A549 (cell line): ENCODE results near the gene NDUFS1.

ENCODE experiments used
- CEBPB ChIP-seq, 2 experiments: fragments of >200 bp in 1 of 2; sonication (Bioruptor Twin) in 1 of 2; formaldehyde crosslinking in 1 of 2; IDR thresholded peaks; 2 replicates each; pipeline ENCODE4 v1.6.1; 2012 to 2016
- CTCF ChIP-seq: fragments of >200 bp; sonication (Bioruptor Twin); formaldehyde crosslinking; IDR thresholded peaks from 3 replicates; pipeline ENCODE4 v1.5.1; 2016
- FOXS1 ChIP-seq: fragments of 250-450 bp; sonication (Bioruptor Pico); IDR thresholded peaks from 2 replicates; pipeline ENCODE4 v1.5.0; 2020; ENCODE audit warnings: mild to moderate bottlenecking, moderate library complexity
- KDM1A ChIP-seq: fragments of 200-600 bp; sonication (generic); IDR thresholded peaks from 2 replicates; pipeline ENCODE4 v1.6.1; 2016; ENCODE audit warnings: low read depth, mild to moderate bottlenecking
- MAFK ChIP-seq: fragments of 450-650 bp; IDR thresholded peaks from 2 replicates; pipeline ENCODE4 v1.6.1; 2014; ENCODE audit not compliant: partially characterized antibody
- NR3C1 ChIP-seq: fragments of >200 bp; sonication (Bioruptor Twin); formaldehyde crosslinking; IDR thresholded peaks from 3 replicates; pipeline ENCODE4 v1.6.1; 2017
- PBX3 ChIP-seq: IDR thresholded peaks from 2 replicates; pipeline ENCODE4 v1.6.1; 2012

GRCh38 chr2:206108713-206109112 is 50.5 kb downstream of the NDUFS1 start:
- no peak for TF ChIP-seq CTCF
- TF ChIP-seq PBX3 = no peak
- TF ChIP-seq KDM1A = no peak
- TF ChIP-seq NR3C1 = no peak
- no peak for TF ChIP-seq MAFK
- no peak for TF ChIP-seq CEBPB (IDR thresholded peaks at IDR 0.05)
- TF ChIP-seq FOXS1 (CRISPR knock-in tag) = no peak
